ENCODE measurements around the gene AGRN.

- TF ChIP-seq TARDBP (IDR thresholded peaks at IDR 0.05) (no peak), BHLHE40 (IDR thresholded peaks at IDR 0.05; ENCODE audit: borderline replicate concordance) (no peak), ARNT (IDR thresholded peaks at IDR 0.05) (no peak), FOXA1 (IDR thresholded peaks at IDR 0.05) (no peak), NFRKB (IDR thresholded peaks at IDR 0.05) (no peak), SP1 (IDR thresholded peaks at IDR 0.05) (no peak), ZNF384 (IDR thresholded peaks at IDR 0.05) (no peak), L3MBTL2 (conservative IDR thresholded peaks at IDR 0.05) (no peak), LEF1 (IDR thresholded peaks at IDR 0.05; ENCODE audit: borderline replicate concordance) (no peak), FOXK2 (IDR thresholded peaks at IDR 0.05) (no peak), HDGF (IDR thresholded peaks at IDR 0.05; ENCODE audit: borderline replicate concordance) (no peak)
Measured at GRCh38 chr1:1037366-1038327, 17.7 kb downstream of the AGRN start.
